Activated T-cell treated with anti-CD3 and anti-CD28 coated beads, Interleukin-2, amount 50 U/mL, for 48 hours (primary cell): ENCODE results near the gene MITF.

Source experiments
- DNase-seq, 2 experiments: peaks; one replicate each; pipeline ENCODE4 v3.0.0-alpha.2; 2020

Gene MITF

DNA sequence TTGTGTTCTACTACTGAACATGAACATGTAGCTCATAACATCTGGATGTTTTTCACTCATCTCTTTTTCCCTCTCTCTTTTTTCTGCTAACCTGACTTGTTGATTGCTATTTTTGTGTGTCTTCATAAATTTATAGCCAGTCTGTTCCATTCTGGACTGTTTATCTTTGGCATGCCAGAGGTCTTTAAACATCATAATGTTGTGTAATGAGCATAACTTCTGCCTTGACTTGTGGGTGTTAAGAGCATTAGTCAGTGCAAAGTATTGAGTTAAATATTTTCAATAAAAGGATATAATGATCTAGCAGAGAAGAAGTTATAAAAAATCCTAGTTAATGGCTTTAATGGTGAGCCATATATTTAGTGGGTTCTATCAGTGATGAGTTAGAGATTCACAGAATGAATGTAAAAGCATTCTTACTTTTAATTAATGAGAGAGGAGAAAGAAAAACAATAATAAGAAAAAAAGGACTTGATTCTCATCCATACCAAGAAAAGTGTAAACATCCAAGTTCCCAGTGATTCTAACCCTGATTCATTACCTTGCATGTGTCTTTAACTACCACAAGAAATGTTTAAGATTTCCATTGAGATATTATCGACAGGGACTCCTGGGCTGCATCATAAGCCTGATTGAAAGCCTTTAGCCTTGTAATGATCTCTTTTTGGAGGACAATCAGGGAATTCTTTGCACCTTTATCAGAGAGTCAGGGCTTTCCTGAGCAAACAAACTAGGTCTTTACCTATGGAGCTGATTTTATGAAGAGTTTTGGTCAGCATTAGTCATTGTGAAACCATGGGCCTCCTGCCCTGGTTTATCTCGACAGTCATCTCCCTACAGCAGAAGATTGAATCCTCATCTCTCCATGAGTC, 22.9 kb downstream of the MITF start:
- no peak for DNase-seq

DNA sequence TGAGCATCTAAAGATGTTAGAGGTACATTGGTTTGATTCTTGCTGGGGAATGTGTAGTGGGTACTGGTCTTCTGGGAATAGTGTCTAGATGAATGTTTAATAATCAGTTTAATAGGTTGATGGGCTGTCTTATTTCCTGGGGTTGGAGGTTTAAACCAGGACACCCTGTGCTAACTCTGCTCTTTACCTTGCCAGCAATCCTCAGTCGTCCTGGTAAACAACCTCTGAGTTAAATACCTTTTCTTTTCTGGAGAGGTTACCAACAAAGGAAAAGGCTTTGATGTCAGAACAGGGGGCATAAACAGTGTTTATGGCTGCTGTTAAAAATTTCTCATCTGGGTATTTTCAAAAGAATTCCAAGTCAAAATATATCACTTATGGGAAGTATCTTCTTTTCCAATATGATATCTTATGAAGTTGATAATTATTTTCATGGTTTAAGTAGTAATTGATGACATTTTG, 23.5 kb downstream of the MITF start:
- DNase-seq = no peak

DNA sequence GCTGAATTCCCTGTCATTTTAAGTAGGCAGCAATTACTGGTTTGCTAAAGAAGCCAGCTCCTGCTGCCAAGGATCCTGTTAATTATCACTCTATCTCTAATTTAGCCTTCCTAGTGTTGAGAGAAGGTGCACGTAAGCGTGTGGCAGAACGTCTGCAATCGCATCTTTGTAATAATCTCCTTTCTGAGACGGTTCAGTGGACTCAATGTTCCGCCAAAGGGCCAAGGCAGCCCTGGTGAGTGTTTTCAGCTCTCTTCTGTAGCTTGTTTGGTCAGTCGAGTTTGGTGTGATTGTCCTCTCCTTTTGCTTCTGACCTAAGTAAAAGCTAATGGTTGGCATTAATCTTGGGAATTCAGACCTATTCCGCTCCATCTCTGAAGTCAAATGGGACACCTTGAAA, 24.2 kb downstream of the MITF start:
- DNase-seq = no peak

- no peak for DNase-seq
Measured at GRCh38 chr3:69764121-69764741, 25.0 kb downstream of the MITF start.

DNA sequence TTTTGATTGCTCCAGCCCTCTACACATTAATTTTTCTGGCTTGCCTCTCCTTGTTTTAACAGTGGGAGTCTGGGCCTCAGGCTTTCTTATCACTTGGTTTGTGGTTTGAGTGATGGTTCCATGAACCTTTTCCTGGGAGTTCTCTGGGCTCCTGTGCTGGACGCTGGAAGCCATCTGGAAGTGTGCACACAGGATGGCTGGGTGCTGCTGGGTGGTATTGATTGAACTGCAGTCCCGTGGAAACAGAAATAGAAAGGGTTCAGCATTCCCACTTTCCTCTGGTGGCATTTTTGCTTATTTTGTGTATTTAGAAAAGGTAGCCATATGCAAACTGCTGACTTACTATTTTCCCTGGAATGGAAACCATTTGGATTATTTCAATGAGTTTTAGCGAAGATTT, 25.6 kb downstream of the MITF start:
- no peak for DNase-seq

- no peak for DNase-seq
Measured at GRCh38 chr3:69766638-69767037, 27.4 kb downstream of the MITF start.

GRCh38 chr3:69767571-69767970, 28.3 kb downstream of the MITF start:
- no peak for DNase-seq

GRCh38 chr3:69768438-69768837, 29.2 kb downstream of the MITF start:
- DNase-seq = no peak

- DNase-seq = no peak
Measured at GRCh38 chr3:69770219-69770618, 31.0 kb downstream of the MITF start.

DNA sequence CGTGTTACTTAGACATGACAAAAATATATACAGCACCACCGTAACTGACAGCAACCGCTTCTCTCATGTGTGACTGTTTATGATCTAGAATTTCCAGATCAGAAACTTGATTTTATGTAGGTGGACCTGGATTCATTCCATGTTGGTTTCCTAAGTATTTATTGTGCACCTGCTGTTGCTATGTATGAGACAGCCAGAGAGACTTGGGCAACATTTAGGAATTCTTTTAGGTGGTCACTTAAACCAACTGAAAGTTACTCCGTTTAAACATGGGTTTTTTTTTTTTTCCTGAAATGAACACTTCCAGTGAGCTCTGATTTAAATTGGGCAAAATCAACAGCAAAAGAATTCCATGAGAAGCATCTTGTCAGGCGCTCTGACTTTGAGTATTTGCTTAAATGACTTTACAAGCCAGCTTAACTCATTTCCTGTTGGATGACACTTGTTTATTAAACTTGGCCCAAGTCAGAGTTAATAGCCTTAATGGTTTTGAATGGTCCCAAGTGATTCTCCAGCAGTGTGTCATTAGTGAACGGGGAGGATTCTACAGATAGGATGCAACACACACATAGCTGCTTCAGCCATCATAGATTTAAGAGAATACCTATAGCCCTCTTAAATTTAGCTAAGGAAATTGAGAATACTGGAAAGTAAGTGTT, 31.8 kb downstream of the MITF start:
- DNase-seq = no peak

DNA sequence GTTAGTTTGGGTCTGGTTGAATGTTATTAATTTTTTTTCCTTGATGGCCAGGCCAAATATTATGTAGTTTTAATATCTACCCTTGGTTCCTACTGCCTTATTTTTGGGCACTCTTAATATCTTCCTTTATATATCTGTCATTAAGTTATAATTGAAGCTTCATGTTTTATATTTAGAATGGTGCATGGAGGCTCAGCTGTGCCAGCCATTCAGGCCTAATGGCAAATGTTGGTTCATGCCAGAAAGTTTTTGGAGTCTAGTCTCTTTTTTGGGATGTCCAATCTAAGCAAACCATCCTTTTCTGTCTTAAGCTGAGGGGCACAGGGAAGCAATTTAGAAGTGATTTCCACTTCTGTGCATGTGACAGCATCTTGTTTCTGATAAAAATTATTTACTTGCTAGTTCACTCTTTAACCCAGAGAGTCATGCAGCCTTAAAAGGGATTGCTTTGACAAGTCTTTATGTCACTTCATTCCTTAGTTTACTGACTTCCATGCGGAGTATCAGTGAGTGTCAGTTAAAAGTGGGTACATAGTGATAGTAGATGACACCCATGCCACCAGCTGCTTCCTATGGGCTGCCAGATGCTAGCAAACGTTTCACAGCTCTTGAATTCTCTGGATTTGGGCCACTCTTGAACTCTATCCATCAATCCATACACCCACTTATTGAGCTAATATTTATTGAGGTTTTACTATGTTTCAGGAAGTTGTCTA, 33.0 kb downstream of the MITF start:
- DNase-seq = no peak

GRCh38 chr3:69774029-69774428, 34.8 kb downstream of the MITF start:
- DNase-seq = no peak

DNA sequence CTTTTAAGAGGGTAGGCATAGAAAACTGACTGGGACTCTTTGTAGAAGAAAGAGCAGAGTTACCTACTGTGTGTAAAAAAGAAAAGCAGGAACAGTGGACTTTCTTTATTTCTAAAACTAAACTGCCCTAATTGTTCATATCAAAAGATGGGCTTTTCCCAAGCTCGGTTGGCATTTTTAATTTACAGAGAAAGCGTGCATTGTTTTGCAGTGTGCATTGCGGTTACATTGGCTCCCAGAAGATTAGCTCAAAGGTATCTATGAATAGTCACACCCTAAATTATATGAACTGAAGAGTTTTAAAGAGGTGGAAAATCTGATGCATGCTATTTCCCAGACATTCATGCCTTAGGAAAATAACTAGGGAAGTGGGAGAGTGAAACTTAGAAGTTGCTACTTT, 36.5 kb downstream of the MITF start:
- no peak for DNase-seq

DNA sequence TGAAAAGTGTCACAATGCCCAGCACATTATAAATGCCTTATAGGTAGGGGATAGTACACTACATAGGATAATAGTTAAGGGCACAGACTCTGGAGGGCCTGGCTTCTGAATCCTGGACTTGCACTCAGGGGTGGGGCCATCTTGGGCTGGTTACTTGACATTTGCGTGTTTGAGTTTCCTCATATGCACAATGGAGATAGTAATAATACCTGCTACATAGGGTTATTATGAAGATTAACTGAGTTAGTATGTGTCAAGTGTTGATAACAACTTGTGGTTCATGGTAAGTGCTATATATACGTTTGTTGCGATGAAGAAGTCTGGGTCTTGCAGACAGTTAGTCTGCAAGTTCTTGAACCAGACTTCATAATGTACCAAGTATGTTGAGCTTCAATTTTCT, 37.0 kb downstream of the MITF start:
- DNase-seq = no peak

DNA sequence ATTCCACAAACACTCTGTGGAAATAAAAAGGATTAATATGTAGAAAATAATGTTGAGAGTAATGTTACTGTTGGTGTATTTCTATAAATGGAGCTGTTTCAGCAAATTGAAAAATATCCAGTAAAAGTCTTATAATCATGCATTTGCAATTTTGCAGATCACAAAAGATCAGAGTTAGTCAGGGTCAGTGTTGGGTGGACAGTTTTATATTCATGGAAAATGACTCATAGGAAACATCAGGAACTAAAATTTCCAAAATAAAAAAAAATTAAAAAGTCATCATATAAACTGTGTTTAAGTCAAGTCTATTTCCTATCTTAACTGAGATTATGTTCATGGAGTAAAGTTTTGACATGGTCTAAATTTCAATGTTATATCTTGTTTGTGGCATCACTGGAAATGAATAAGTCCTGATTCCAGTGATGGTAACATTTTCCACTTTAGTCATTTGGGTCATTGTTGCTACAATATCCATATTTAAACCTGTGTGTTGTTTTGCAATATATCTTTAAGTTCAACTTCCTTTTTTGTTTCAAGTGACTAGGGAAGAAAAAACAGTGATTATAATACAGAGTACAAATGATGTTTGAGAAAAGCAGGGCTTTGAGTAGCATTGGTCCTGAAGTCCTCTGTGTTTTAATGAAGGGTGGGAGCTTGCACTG, 37.8 kb downstream of the MITF start:
- DNase-seq = no peak

- DNase-seq = no peak
Measured at GRCh38 chr3:69777582-69777967, 38.3 kb downstream of the MITF start.

GRCh38 chr3:69781593-69781992, 42.3 kb downstream of the MITF start:
- no peak for DNase-seq

DNA sequence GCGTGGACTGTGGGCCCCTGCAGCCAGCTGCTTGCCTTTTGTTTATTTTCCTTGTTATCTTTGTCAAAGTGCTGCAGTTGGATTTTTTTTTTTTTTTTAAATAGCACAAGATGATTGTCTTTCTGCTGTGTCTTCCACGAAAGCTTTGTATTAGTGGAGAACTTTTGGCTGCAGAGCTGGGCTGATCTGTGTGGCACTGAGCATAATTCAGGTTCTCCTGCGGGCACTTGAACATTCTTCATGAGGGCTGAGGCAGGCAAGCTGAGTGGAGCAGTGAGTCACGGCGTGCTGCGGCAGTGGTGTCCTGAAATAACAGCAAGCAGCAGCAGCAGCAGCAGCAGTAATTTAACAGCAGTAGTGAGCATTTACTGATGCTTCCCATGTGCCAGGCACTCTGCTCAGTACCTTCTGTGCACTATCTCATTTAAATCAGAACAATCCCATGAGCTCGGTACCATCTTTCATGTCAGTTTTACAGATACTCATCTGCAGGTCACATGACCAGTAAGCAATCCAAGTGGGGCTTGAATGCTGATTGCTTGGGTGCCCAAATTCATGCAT, 45.8 kb downstream of the MITF start:
- no peak for DNase-seq

DNA sequence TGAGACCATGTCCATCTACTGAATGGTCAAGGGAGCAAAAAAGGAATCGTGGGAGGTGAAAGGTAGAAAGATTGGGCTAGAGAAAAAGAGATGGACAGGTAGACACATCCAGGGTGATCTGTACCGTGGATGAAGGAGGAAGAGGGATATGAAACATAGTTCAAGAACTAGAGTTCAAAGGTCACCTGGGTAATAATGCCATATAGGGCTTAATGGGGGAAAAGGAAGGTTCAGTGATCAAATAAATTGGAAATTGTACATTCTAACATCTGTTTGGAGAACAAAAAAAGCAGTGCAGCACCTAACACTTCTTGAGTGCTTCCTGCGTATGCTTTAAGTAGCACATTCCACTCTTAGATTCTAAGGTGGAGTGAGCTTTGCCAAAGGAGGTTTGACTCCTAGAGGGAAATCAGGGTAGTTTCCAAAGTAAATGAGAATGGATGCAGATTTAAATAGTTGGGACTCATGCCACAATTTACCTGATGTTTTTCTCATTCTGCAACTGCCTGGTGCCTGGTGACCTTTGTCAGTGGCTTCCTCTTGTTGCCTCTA, 46.6 kb downstream of the MITF start:
- DNase-seq = no peak

DNA sequence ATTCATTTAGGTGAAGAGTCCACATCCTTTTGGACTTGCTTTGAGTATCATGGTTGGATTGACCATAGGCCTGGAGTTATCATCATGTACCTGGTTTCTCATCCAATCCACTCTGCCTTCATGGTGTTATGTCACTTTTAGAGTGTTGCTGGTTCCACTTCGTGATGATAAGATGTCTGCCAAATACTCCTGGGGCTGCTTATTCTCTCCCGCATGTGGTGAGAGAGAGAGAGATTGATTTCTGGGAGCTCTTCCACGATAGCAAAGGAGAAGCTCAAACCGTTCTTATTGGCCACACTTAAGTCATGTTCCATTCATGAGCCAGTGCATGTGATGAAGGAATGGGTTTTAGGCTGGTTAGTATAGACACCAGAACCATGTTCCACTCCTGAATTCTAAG, 47.6 kb downstream of the MITF start:
- DNase-seq = no peak

- DNase-seq = no peak
Measured at GRCh38 chr3:69787436-69788168, 48.3 kb downstream of the MITF start.
